CD4-positive, alpha-beta T cell (primary cell): ENCODE data around the gene CD63. TPM values are rescaled to one million over a fixed set of nuclear protein-coding genes. Genes with fewer than 3 reads are reported as not detected.

Experiments
- ATAC-seq: fragments of 200-7000 bp; cut with Tn5 transposase; one replicate; pipeline ENCODE4 v1.10.0; 2022; ENCODE audit warnings: mild to moderate bottlenecking; ENCODE audit not compliant: poor library complexity
- CTCF ChIA-PET: fragments of 350-600 bp; sonication (Branson Sonifier 250); formaldehyde crosslinking; loops from one replicate; lab custom pipeline; 2021; ENCODE audit warnings: antibody characterized with exemption, inconsistent platforms; lab: Charles Lee
- POLR2A ChIA-PET: fragments of 350-600 bp; sonication (Branson Sonifier 250); formaldehyde crosslinking; loops from one replicate; lab custom pipeline; 2021; ENCODE audit warnings: antibody characterized with exemption, inconsistent platforms; lab: Charles Lee
- DNase-seq, 14 experiments: peaks; one replicate each; pipeline ENCODE4 v3.0.0-alpha.2; 2013 to 2020; ENCODE audit warnings: mixed read lengths in 2 of 14
- H3K27ac ChIP-seq, 2 donors: one replicate each; pipeline versions ENCODE4 v1.5.1 to v1.7.0; 2013; ENCODE audit warnings: low read length in 2 of 2, low read depth in 1 of 2, mild to moderate bottlenecking in 1 of 2
- H3K27me3 ChIP-seq, 2 experiments: 1 replicate in 1 of 2; 2 replicates in 1 of 2; pipeline versions ENCODE4 v1.6.1 to v1.7.0; 2013; ENCODE audit warnings: low read length in 2 of 2, control low read depth in 1 of 2, mild to moderate bottlenecking in 1 of 2, moderate library complexity in 1 of 2; ENCODE audit not compliant: insufficient read depth in 2 of 2, control insufficient read depth in 1 of 2
- H3K36me3 ChIP-seq: one replicate; pipeline ENCODE4 v1.6.1; 2013; ENCODE audit warnings: low read length, control low read depth; ENCODE audit not compliant: insufficient read depth
- H3K4me1 ChIP-seq: one replicate; pipeline ENCODE4 v1.6.1; 2013; ENCODE audit warnings: low read length, control low read depth; ENCODE audit not compliant: insufficient read depth
- H3K4me3 ChIP-seq: one replicate; pipeline ENCODE4 v1.5.1; 2013; ENCODE audit warnings: mild to moderate bottlenecking, low read length, moderate library complexity
- H3K9me3 ChIP-seq, 2 experiments: 1 replicate in 1 of 2; 2 replicates in 1 of 2; pipeline versions ENCODE4 v1.6.1 to v1.7.0; 2013; ENCODE audit warnings: low read length in 2 of 2, mild to moderate bottlenecking in 2 of 2, control low read depth in 1 of 2, moderate library complexity in 1 of 2; ENCODE audit not compliant: control insufficient read depth in 1 of 2, insufficient read depth in 1 of 2
- H3K27ac Mint-ChIP-seq: one replicate; pipeline ENCODE4 v1.8.0; 2020; ENCODE audit warnings: mixed read lengths
- H3K27me3 Mint-ChIP-seq: one replicate; pipeline ENCODE4 v1.8.0; 2021; ENCODE audit warnings: mixed read lengths
- H3K36me3 Mint-ChIP-seq: one replicate; pipeline ENCODE4 v1.8.0; 2021; ENCODE audit warnings: low read depth, mixed read lengths
- H3K4me1 Mint-ChIP-seq: one replicate; pipeline ENCODE4 v1.8.0; 2021; ENCODE audit warnings: low read depth, mixed read lengths
- H3K4me3 Mint-ChIP-seq: one replicate; pipeline ENCODE4 v1.8.0; 2020; ENCODE audit warnings: mild to moderate bottlenecking, mixed read lengths
- H3K9me3 Mint-ChIP-seq: one replicate; pipeline ENCODE4 v1.8.0; 2020; ENCODE audit warnings: mixed read lengths
- intact Hi-C, 2 experiments: fragments of 100-400 bp; cut with DNase I in 1 of 2; cut with micrococcal nuclease in 1 of 2; formaldehyde crosslinking; loops; one replicate each; pipeline versions ENCODE4 v1.15.1 to v1.9.0; 2023 to 2025; cut with DNase I, micrococcal nuclease
- total RNA-seq, 174 experiments: library from RNA in 2 of 174; stranded (reverse) in 2 of 174; gene quantifications; one replicate each; pipeline ENCODE4 v1.2.3 and lab custom pipeline; 2021 to 2026
- TF ChIP-seq, protein P1 (sequence below): fragments of 200-600 bp; IDR thresholded peaks from one replicate; pipeline ENCODE4 v1.8.0; 2022; ENCODE audit warnings: antibody characterized with exemption, mild to moderate bottlenecking

Gene CD63
- total RNA-seq, 2 experiments from 2014 or later = 34.0 to 36.4 TPM

DNA sequence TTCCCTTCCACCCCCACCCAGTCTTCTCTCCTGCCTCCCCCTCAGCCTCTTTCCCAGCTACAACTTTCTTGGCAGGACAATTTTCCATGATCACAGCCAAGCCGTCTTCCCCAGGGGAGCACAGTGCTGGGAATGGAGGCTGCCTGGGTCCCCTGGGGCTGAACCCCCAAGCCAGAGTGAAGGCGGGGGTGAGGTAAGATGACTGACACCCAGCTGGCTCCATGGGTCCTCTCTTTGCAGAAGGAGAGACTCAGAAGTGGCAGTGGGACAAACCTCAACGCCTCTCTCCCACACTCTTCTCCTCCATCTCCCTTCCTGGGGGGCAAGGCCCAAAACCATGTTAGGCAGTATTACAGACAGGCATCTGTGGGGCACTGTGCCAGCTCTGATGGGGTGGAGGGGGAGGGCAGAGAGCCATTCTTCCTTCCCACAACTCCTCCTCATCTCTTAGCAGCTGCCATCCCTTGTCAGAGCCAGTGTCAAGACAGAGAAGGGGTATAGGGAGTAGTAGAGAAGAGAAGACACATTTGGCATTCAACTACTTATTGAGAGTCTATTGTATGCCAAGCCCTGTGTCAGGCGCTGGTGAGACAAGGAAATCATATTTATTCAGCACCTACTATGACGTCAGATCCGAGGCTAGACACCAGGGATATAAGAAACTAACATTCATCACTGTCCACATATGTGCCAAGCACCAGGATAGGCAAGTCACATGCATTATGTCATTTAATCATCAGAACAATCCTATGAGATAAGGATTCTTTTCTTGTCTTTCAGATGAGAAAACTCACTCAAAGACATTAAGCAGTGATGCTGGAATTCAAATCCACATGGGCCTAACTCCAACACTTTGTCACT lies 24.7 kb downstream of the CD63 start:
- CTCF ChIA-PET = no interaction called here
- Mint-ChIP-seq H3K36me3 (no peaks in the 10 kb centered on the region), H3K9me3 (no peaks in the 10 kb centered on the region), H3K4me1 (peaks cover 19% of the 10 kb centered on the region), H3K27ac (no peak overlapping the region), H3K27me3 (peaks cover 31% of the 10 kb centered on the region), H3K4me3 (no peak overlapping the region)
- intact Hi-C loops = no loop called here
- TF ChIP-seq, protein P1, sequence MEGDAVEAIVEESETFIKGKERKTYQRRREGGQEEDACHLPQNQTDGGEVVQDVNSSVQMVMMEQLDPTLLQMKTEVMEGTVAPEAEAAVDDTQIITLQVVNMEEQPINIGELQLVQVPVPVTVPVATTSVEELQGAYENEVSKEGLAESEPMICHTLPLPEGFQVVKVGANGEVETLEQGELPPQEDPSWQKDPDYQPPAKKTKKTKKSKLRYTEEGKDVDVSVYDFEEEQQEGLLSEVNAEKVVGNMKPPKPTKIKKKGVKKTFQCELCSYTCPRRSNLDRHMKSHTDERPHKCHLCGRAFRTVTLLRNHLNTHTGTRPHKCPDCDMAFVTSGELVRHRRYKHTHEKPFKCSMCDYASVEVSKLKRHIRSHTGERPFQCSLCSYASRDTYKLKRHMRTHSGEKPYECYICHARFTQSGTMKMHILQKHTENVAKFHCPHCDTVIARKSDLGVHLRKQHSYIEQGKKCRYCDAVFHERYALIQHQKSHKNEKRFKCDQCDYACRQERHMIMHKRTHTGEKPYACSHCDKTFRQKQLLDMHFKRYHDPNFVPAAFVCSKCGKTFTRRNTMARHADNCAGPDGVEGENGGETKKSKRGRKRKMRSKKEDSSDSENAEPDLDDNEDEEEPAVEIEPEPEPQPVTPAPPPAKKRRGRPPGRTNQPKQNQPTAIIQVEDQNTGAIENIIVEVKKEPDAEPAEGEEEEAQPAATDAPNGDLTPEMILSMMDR = no peak
- Histone ChIP-seq H3K4me3 (no peak overlapping the region), H3K9me3 (no peaks in the 10 kb centered on the region), H3K27me3 (peaks cover 7 to 14% of the 10 kb centered on the region in 2 experiments), H3K36me3 (no peaks in the 10 kb centered on the region), H3K27ac (no peak overlapping the region), H3K4me1 (peaks cover 18% of the 10 kb centered on the region)
- DNase-seq = no peak
- ATAC-seq = no peak
- POLR2A ChIA-PET = interaction anchor here (0.6 kb wide), 1 partner anchor 11 kb away, joined by 3 read pairs; no protein-coding TSS in a partner anchor

GRCh38 chr12:55703288-55703687 lies 25.5 kb downstream of the CD63 start:
- Histone ChIP-seq H3K36me3 (no peaks in the 10 kb centered on the region), H3K27me3 (peaks cover 7 to 10% of the 10 kb centered on the region in 2 experiments), H3K4me1 (peaks cover 12% of the 10 kb centered on the region), H3K27ac (no peak overlapping the region), H3K4me3 (no peak overlapping the region), H3K9me3 (no peaks in the 10 kb centered on the region)
- H3K36me3 Mint-ChIP-seq = no peaks in the 10 kb centered on the region
- intact Hi-C loops = no loop called here
- H3K9me3 Mint-ChIP-seq = no peaks in the 10 kb centered on the region
- H3K4me3 Mint-ChIP-seq = no peak overlapping the region
- H3K27ac Mint-ChIP-seq = no peak overlapping the region
- H3K4me1 Mint-ChIP-seq = peaks cover 11% of the 10 kb centered on the region
- ATAC-seq (no peak), DNase-seq (no peak)
- H3K27me3 Mint-ChIP-seq = peaks cover 23% of the 10 kb centered on the region
- TF ChIP-seq, protein P1 = no peak
- ChIA-PET CTCF (no interaction called here), POLR2A (interaction anchor here (0.6 kb wide), 1 partner anchor 12 kb away, joined by 3 read pairs; no protein-coding TSS in a partner anchor)

GRCh38 chr12:55702861-55703260 lies 25.9 kb downstream of the CD63 start:
- ChIA-PET CTCF (no interaction called here), POLR2A (no interaction called here)
- no peak overlapping the region for H3K4me3 Mint-ChIP-seq
- H3K4me1 Mint-ChIP-seq = peaks cover 7% of the 10 kb centered on the region
- ATAC-seq = no peak
- H3K36me3 Mint-ChIP-seq = no peaks in the 10 kb centered on the region
- H3K27me3 Mint-ChIP-seq = peaks cover 20% of the 10 kb centered on the region
- Histone ChIP-seq H3K4me3 (no peak overlapping the region), H3K9me3 (no peaks in the 10 kb centered on the region), H3K4me1 (peaks cover 8% of the 10 kb centered on the region), H3K27ac (no peak overlapping the region), H3K27me3 (peaks cover 7 to 10% of the 10 kb centered on the region in 2 experiments), H3K36me3 (no peaks in the 10 kb centered on the region)
- no peaks in the 10 kb centered on the region for H3K9me3 Mint-ChIP-seq
- no peak overlapping the region for H3K27ac Mint-ChIP-seq
- no peak for DNase-seq
- intact Hi-C loops = no loop called here
- TF ChIP-seq, protein P1 = no peak
